ENCODE data around the gene GPR107.
A peak's percentile ranks its signal among the peaks of the same experiment; 100 is the strongest.

Gene GPR107

DNA sequence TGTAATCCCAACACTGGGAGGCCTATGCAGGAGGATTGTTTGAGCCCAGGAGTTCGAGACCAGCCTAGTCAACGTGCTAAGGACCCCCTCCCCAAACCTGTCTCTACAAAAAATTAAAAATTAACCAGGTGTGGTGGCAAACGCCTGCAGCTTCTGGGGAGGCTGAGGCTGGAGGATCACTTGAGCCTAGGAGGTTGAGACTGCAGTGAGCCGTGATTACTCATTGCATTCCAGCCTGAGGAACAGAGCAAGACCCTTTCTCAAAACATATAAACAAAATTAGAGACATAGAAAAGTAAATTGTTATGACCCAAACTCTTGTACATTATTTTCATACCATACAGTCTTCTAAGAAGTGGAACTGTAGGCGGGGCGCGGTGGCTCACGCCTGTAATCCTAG, 1.1 kb downstream of the GPR107 start:
- Histone ChIP-seq H3K9me3 (ENCODE audit: severe bottlenecking) (no peaks in the 10 kb centered on the region), H3K27ac (no peak overlapping the region; the same call in 1 of the 2 replicates), H3K4me3 (ENCODE audit: low read depth, low read length) (peak overlapping the region; percentile 95), H3K36me3 (peaks cover 17% of the 10 kb centered on the region), H3K27me3 (ENCODE audit: insufficient read depth, low read depth, severe bottlenecking) (no peaks in the 10 kb centered on the region)
- no peak for TF ChIP-seq CTCF (IDR thresholded peaks at IDR 0.05; ENCODE audit: low read depth, low read length)
- DNase-seq, result no peak

- DNase-seq, result no peak
- H3K9me3 ChIP-seq (ENCODE audit: severe bottlenecking), result no peaks in the 10 kb centered on the region
- H3K4me3 ChIP-seq (ENCODE audit: low read depth, low read length), result no peak overlapping the region
- TF ChIP-seq CTCF (IDR thresholded peaks at IDR 0.05; ENCODE audit: low read depth, low read length), result peak; percentile 28; the same call in 1 of the 2 replicates
- H3K36me3 ChIP-seq, result peaks cover 23% of the 10 kb centered on the region
- H3K27ac ChIP-seq, result no peak overlapping the region
- H3K27me3 ChIP-seq (ENCODE audit: insufficient read depth, low read depth, severe bottlenecking), result no peaks in the 10 kb centered on the region
Measured at GRCh38 chr9:130058154-130058553, 4.4 kb downstream of the GPR107 start.

DNA sequence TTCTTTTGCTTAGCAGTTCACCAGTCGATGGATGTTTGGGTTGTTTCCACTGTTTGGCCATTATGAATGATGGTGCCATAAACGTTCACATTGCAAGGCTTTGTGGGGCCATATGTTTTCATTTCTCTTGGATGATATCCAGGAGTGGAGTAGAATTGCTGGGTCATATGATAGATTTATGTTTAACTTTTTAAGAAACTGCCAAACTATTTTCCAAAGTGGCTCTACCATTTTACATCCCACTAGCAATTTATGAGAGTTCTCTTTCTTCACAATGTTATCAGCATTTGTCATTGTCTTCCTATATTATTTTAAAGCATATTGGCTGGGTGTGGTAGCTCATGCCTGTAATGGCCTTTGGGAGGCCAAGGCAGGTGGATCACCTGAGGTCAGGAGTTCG, 5.2 kb downstream of the GPR107 start:
- TF ChIP-seq CTCF (IDR thresholded peaks at IDR 0.05; ENCODE audit: low read depth, low read length), result no peak
- Histone ChIP-seq H3K36me3 (peaks cover 23% of the 10 kb centered on the region), H3K9me3 (ENCODE audit: severe bottlenecking) (no peaks in the 10 kb centered on the region), H3K4me3 (ENCODE audit: low read depth, low read length) (no peak overlapping the region), H3K27me3 (ENCODE audit: insufficient read depth, low read depth, severe bottlenecking) (no peaks in the 10 kb centered on the region), H3K27ac (no peak overlapping the region)
- no peak for DNase-seq

DNA sequence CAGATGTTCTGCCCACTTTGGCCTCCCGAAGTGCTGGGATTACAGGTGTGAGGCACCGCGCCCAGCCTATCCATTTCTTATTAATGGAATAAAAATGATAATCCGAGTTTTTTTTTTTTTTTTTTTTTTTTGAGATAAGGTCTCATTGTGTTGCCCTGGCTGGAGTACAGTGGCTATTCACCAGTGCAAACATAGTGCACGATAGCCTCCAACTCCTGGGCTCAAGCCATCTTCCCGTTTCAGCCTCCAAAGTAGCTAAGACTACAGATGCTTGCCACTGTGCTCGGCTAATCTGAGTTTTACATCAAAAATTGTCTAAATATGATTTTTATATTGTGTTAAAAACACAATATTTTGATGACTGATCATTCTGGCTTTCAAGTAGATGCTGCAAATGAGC, 6.6 kb downstream of the GPR107 start:
- Histone ChIP-seq H3K27me3 (ENCODE audit: insufficient read depth, low read depth, severe bottlenecking) (no peaks in the 10 kb centered on the region), H3K27ac (no peak overlapping the region), H3K4me3 (ENCODE audit: low read depth, low read length) (no peak overlapping the region), H3K36me3 (peaks cover 23% of the 10 kb centered on the region), H3K9me3 (ENCODE audit: severe bottlenecking) (no peaks in the 10 kb centered on the region)
- no peak for DNase-seq
- TF ChIP-seq CTCF (IDR thresholded peaks at IDR 0.05; ENCODE audit: low read depth, low read length), result no peak

- no peak overlapping the region for H3K4me3 ChIP-seq (ENCODE audit: low read depth, low read length)
- H3K27me3 ChIP-seq (ENCODE audit: insufficient read depth, low read depth, severe bottlenecking), result no peaks in the 10 kb centered on the region
- no peak for TF ChIP-seq CTCF (IDR thresholded peaks at IDR 0.05; ENCODE audit: low read depth, low read length)
- DNase-seq, result no peak
- no peak overlapping the region for H3K27ac ChIP-seq
- peaks cover 22% of the 10 kb centered on the region for H3K36me3 ChIP-seq
- H3K9me3 ChIP-seq (ENCODE audit: severe bottlenecking), result no peaks in the 10 kb centered on the region
Measured at GRCh38 chr9:130062750-130063149, 9.0 kb downstream of the GPR107 start.

DNA sequence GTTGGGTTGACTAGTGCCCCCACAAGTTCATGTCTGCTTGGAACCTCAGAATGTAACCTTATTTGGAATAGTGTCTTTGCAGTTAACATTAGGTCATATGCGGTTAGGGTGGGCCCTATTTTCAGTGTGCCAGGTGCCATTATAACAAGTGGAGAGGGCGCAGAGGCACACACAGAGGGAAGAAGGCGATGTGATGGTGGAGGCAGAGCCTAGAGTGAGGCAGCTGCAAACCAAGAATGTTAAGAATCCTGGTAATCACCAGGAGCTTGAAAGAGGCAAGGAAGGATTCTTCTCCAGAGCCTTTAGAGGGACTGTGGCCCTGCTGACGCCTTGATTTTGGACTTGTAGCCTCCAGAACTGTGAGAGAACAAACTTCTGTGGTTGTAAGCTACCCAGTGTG, 10.9 kb downstream of the GPR107 start:
- no peak for DNase-seq
- Histone ChIP-seq H3K36me3 (peaks cover 7% of the 10 kb centered on the region), H3K9me3 (ENCODE audit: severe bottlenecking) (no peaks in the 10 kb centered on the region), H3K27me3 (ENCODE audit: insufficient read depth, low read depth, severe bottlenecking) (no peaks in the 10 kb centered on the region), H3K4me3 (ENCODE audit: low read depth, low read length) (no peak overlapping the region), H3K27ac (no peak overlapping the region)
- no peak for TF ChIP-seq CTCF (IDR thresholded peaks at IDR 0.05; ENCODE audit: low read depth, low read length)
